K562 (cell line): ENCODE results near the gene CNOT6L. TPM values are rescaled to one million over a fixed set of nuclear protein-coding genes. Genes with fewer than 3 reads are reported as not detected.

ENCODE experiments used
- ATAC-seq: fragments of 200-7000 bp; cut with Tn5 transposase; 3 replicates; pipeline ENCODE4 v1.9.1; 2020; ENCODE audit warnings: moderate library complexity
- BruUV-seq: library from RNA; stranded (reverse); fragments of 400-500 nt; replicated peaks from 2 replicates; lab custom pipeline; 2021; lab: Mats Ljungman, UMichigan
- CTCF ChIA-PET: fragments of 300-600 bp; formaldehyde crosslinking; extraction: SDS; loops from one replicate; lab custom pipeline; 2021; ENCODE audit warnings: low intra/inter-chr PET ratio; lab: Yijun Ruan, JAX
- POLR2A ChIA-PET: fragments of 300-600, 350-650 bp; sonication (Branson Sonifier 250); formaldehyde crosslinking; extraction: SDS; loops from one replicate; lab custom pipeline; 2021; ENCODE audit warnings: antibody characterized with exemption, inconsistent platforms; lab: Yijun Ruan, JAX
- DNase-seq, 4 experiments: peaks; one replicate each; pipeline versions ENCODE4 v3.0.0 to v3.0.0-alpha.2; 2011 to 2018; ENCODE audit warnings: low spot score in 3 of 4, mixed read lengths in 3 of 4; ENCODE audit errors: extremely low read depth in 1 of 4
- FAIRE-seq: peaks from 2 replicates; lab custom pipeline; 2011; peaks lifted over from hg19 to GRCh38; lab: Jason Lieb, UNC
- H2AFZ ChIP-seq: 2 replicates; pipeline ENCODE4 v1.6.0; 2011; ENCODE audit warnings: low read depth, low read length, control low read depth, inconsistent platforms
- H3K27ac ChIP-seq: fragments of 200-600 bp; 3 replicates; pipeline ENCODE4 v1.8.0; 2011; ENCODE audit warnings: low read depth, mild to moderate bottlenecking, control low read depth, inconsistent platforms, low read length, moderate library complexity, mixed read lengths; ENCODE audit errors: extremely low read depth
- H3K27me3 ChIP-seq, 2 experiments: fragments of 300-600 bp in 1 of 2; 2 replicates in 1 of 2; 3 replicates in 1 of 2; pipeline versions ENCODE4 v1.6.0 to v1.8.0; 2011; ENCODE audit warnings: inconsistent platforms in 2 of 2, low read length in 2 of 2, mild to moderate bottlenecking in 1 of 2, mixed read lengths in 1 of 2, moderate library complexity in 1 of 2; ENCODE audit not compliant: control insufficient read depth in 2 of 2, insufficient read depth in 2 of 2
- H3K36me3 ChIP-seq: fragments of 300-600 bp; 3 replicates; pipeline ENCODE4 v1.8.0; 2011; ENCODE audit warnings: mild to moderate bottlenecking, low read length, inconsistent platforms; ENCODE audit not compliant: control insufficient read depth, insufficient read depth
- H3K4me1 ChIP-seq, 2 experiments: fragments of 200-600 bp in 1 of 2; replicated peaks in 1 of 2; 2 replicates in 1 of 2; 3 replicates in 1 of 2; pipeline versions ENCODE4 v1.5.1 to v1.8.0; 2011; ENCODE audit warnings: inconsistent platforms in 2 of 2, low read length in 2 of 2, mild to moderate bottlenecking in 1 of 2, mixed read lengths in 1 of 2, moderate library complexity in 1 of 2; ENCODE audit not compliant: control insufficient read depth in 2 of 2, insufficient read depth in 2 of 2
- H3K4me2 ChIP-seq: 2 replicates; pipeline ENCODE4 v1.6.1; 2011; ENCODE audit warnings: low read length, control low read depth, inconsistent platforms, mixed read lengths; ENCODE audit not compliant: insufficient read depth
- H3K4me3 ChIP-seq: fragments of 200-600 bp; sonication (generic), shearing (Covaris generic); 2 replicates; pipeline ENCODE4 v1.5.1; 2016; ENCODE audit warnings: control low read depth, inconsistent platforms
- H3K79me2 ChIP-seq: fragments of 200-600 bp; 3 replicates; pipeline ENCODE4 v1.8.0; 2011; ENCODE audit warnings: low read length, inconsistent platforms; ENCODE audit not compliant: control insufficient read depth, insufficient read depth
- H3K9ac ChIP-seq, 2 experiments: 2 replicates each; pipeline versions ENCODE4 v1.6.0 to v1.6.1; 2011; ENCODE audit warnings: low read depth in 2 of 2, low read length in 2 of 2, control low read depth in 1 of 2, inconsistent platforms in 1 of 2, mild to moderate bottlenecking in 1 of 2, mixed read lengths in 1 of 2; ENCODE audit not compliant: insufficient read depth in 1 of 2
- H3K9me1 ChIP-seq: one replicate; pipeline ENCODE4 v1.6.0; 2011; ENCODE audit warnings: inconsistent platforms, mild to moderate bottlenecking, low read length, moderate library complexity; ENCODE audit not compliant: control insufficient read depth, insufficient read depth
- H3K9me3 ChIP-seq: replicated peaks from 2 replicates; pipeline ENCODE4 v1.5.1; 2011; ENCODE audit warnings: low read depth, low read length, inconsistent platforms; ENCODE audit not compliant: control insufficient read depth, insufficient read depth
- H4K20me1 ChIP-seq: replicated peaks from 2 replicates; pipeline ENCODE4 v1.6.1; 2011; ENCODE audit warnings: low read length, inconsistent platforms, mixed read lengths; ENCODE audit not compliant: control insufficient read depth, insufficient read depth
- BMI1 ChIP-seq: fragments of 150-350 bp; IDR thresholded peaks from 2 replicates; pipeline ENCODE4 v1.6.1; 2014; ENCODE audit warnings: low read length
- CTCFL ChIP-seq: IDR thresholded peaks from 2 replicates; pipeline ENCODE4 v1.6.1; 2011; ENCODE audit warnings: borderline replicate concordance, low read depth, mild to moderate bottlenecking, moderate library complexity, low read length; ENCODE audit not compliant: insufficient read depth, poor library complexity, severe bottlenecking
- KLF6 ChIP-seq: fragments of 250-450 bp; sonication (Bioruptor Pico); IDR thresholded peaks from 2 replicates; pipeline ENCODE4 v1.4.0; 2020; ENCODE audit warnings: mild to moderate bottlenecking, moderate library complexity, borderline replicate concordance
- NCOA4 ChIP-seq: fragments of 450-650 bp; IDR thresholded peaks from 2 replicates; pipeline ENCODE4 v1.6.1; 2018; ENCODE audit warnings: mild to moderate bottlenecking; ENCODE audit not compliant: partially characterized antibody
- NR3C1 ChIP-seq: sonication (generic); formaldehyde crosslinking; IDR thresholded peaks from 2 replicates; pipeline ENCODE4 v1.8.1; 2022; ENCODE audit warnings: missing genetic modification reagents
- PHB ChIP-seq: fragments of 250-450 bp; sonication (Bioruptor Pico); IDR thresholded peaks from 2 replicates; pipeline ENCODE4 v1.5.0; 2021
- POLR3A ChIP-seq: IDR thresholded peaks from 2 replicates; pipeline ENCODE4 v1.6.1; 2011; ENCODE audit warnings: borderline replicate concordance, mild to moderate bottlenecking, moderate library complexity; ENCODE audit not compliant: insufficient read length, insufficient read depth; ENCODE audit errors: extremely low read depth
- SIRT6 ChIP-seq: IDR thresholded peaks from one replicate; pipeline ENCODE4 v1.6.1; 2012; ENCODE audit warnings: low read depth, mild to moderate bottlenecking, control low read depth, inconsistent platforms, low read length, moderate library complexity
- TEAD2 ChIP-seq: fragments of 450-650 bp; IDR thresholded peaks from 2 replicates; pipeline ENCODE4 v1.6.1; 2016; ENCODE audit warnings: missing genetic modification characterization, control low read depth, missing compliant biosample characterization
- WGBS: fragments of 100-300 bp; shearing (Covaris generic); methylation state at CpG from one replicate; pipeline ENCODE4 v1.1.6; 2016; ENCODE audit warnings: low coverage, mixed read lengths; ENCODE audit not compliant: insufficient coverage; ENCODE audit errors: missing lambda C conversion rate; 5-methylcytosine and 5-hydroxymethylcytosine counted together
- in situ Hi-C: fragments of 300-500 bp; cut with MboI; formaldehyde crosslinking; loops from 4 replicates; pipeline ENCODE4 v1.15.0; 2018; ENCODE audit warnings: inconsistent platforms, mixed read lengths
- intact Hi-C: fragments of 100-400 bp; cut with micrococcal nuclease; formaldehyde crosslinking; loops from 2 replicates; pipeline ENCODE4 v1.14.2; 2022
- polyA plus RNA-seq, 8 experiments: library from polyadenylated mRNA; depleted of rRNA in 4 of 8; stranded (reverse) in 5 of 8; unstranded in 3 of 8; fragments of >200 nt; fragmentation: Nextera tagmentation in 2 of 8; fragmentation: Illumina TruSeq in 1 of 8; extraction: Ambion mirVana in 2 of 8; extraction: Trizol in 1 of 8; gene quantifications; 2 replicates each; pipeline versions ENCODE4 v1.2.1 to v1.2.3, GENCODE V29; 2011 to 2014; ENCODE audit warnings: inconsistent platforms in 1 of 8, missing spikeins in 1 of 8
- total RNA-seq, 7 experiments: library from RNA; depleted of rRNA in 6 of 7; stranded (reverse); fragments of >200 nt in 6 of 7; fragmentation: Illumina TruSeq in 2 of 7; extraction: Trizol in 2 of 7; gene quantifications; 2 replicates each; pipeline versions ENCODE4 v1.2.1 to v1.2.3, GENCODE V29; 2011 to 2021; ENCODE audit warnings: low replicate concordance in 1 of 7

CNOT6L gene
- total and polyA plus RNA-seq, 9 of the 15 experiments (the other 6 are each of a cell fraction or from before 2014, with no cell fraction given), result 3.7 to 27.9 (median 6.5) TPM

- WGBS, result 36% methylated on average over 3 of the region's 3 CpGs
- Histone ChIP-seq H4K20me1 (no peaks in the 10 kb centered on the region), H3K79me2 (no peaks in the 10 kb centered on the region), H3K9me1 (no peaks in the 10 kb centered on the region), H3K36me3 (no peaks in the 10 kb centered on the region), H3K9ac (no peak overlapping the region), H2AFZ (no peak overlapping the region), H3K9me3 (no peaks in the 10 kb centered on the region), H3K4me3 (no peak overlapping the region), H3K4me1 (no peaks in the 10 kb centered on the region), H3K27me3 (no peaks in the 10 kb centered on the region), H3K4me2 (no peak overlapping the region), H3K27ac (no peak overlapping the region)
- ChIA-PET CTCF (no interaction called here), POLR2A (interaction anchor here (1.1 kb wide), 1 partner anchor 17 kb away, joined by 5 read pairs; the partner anchor contains the start of gene MRPL1)
- no TSS peak for BruUV-seq
- no peak for TF ChIP-seq KLF6 (CRISPR knock-in tag)
- TF ChIP-seq SIRT6, result no peak
- no peak for TF ChIP-seq BMI1
- TF ChIP-seq CTCFL, result no peak
- no peak for TF ChIP-seq NR3C1 (CRISPR knock-in tag)
- no peak for TF ChIP-seq PHB (CRISPR knock-in tag)
- TF ChIP-seq TEAD2 (tag), result no peak
- no peak for TF ChIP-seq POLR3A
- TF ChIP-seq NCOA4, result no peak
- intact Hi-C loops, result no loop called here
- in situ Hi-C loops, result no loop called here
- ATAC-seq, result no peak
- FAIRE-seq, result no peak
- DNase-seq, result no peak
Measured at GRCh38 chr4:77845929-77846328, 26.8 kb upstream of the CNOT6L start.
